Measurements from ENCODE around the gene HPGDS.

DNA sequence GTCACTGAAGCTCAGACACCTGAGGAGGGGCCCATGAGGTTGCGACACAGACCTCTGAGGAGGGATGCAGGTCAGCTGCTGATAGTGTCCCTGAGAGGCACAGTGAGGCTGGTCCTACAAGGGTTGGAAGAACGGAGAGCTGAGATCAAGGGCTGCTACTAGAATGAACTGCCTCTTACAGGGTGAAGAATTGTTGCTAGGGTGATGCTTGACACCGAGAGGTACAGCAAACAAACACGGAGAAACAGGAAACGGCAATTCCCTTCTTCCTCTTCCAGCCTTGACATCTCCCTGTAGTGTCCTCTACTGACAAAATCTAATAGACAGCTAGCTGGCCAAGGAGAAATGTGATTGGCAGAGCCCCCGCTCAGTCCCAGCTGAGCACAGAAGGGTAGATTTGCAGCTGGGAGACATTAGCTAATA is 11.8 kb upstream of the HPGDS start:
- TF ChIP-seq FOXK2 (IDR thresholded peaks at IDR 0.05) (no peak), SUZ12 (IDR thresholded peaks at IDR 0.05) (no peak), SP1 (IDR thresholded peaks at IDR 0.05) (no peak), NFRKB (IDR thresholded peaks at IDR 0.05) (no peak), BHLHE40 (IDR thresholded peaks at IDR 0.05; ENCODE audit: borderline replicate concordance) (no peak)
- TF ChIP-seq, protein P1, sequence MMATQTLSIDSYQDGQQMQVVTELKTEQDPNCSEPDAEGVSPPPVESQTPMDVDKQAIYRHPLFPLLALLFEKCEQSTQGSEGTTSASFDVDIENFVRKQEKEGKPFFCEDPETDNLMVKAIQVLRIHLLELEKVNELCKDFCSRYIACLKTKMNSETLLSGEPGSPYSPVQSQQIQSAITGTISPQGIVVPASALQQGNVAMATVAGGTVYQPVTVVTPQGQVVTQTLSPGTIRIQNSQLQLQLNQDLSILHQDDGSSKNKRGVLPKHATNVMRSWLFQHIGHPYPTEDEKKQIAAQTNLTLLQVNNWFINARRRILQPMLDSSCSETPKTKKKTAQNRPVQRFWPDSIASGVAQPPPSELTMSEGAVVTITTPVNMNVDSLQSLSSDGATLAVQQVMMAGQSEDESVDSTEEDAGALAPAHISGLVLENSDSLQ (IDR thresholded peaks at IDR 0.05): no peak
